HFF-Myc (cell line): ENCODE data around the gene MAP4K3.

Experiments used
- DNase-seq: peaks from one replicate; pipeline ENCODE4 v3.0.0-alpha.2; 2011; ENCODE audit warnings: low read depth; ENCODE audit errors: extremely low read depth
- H3K4me3 ChIP-seq: replicated peaks from 2 replicates; pipeline ENCODE4 v1.5.1; 2011; ENCODE audit warnings: low read depth, mild to moderate bottlenecking, control low read depth, low read length
- CTCF ChIP-seq: IDR thresholded peaks from 2 replicates; pipeline ENCODE4 v1.5.1; 2012; ENCODE audit warnings: mild to moderate bottlenecking, low read depth, low read length, control low read depth; ENCODE audit errors: missing control alignments

The MAP4K3 gene

DNA sequence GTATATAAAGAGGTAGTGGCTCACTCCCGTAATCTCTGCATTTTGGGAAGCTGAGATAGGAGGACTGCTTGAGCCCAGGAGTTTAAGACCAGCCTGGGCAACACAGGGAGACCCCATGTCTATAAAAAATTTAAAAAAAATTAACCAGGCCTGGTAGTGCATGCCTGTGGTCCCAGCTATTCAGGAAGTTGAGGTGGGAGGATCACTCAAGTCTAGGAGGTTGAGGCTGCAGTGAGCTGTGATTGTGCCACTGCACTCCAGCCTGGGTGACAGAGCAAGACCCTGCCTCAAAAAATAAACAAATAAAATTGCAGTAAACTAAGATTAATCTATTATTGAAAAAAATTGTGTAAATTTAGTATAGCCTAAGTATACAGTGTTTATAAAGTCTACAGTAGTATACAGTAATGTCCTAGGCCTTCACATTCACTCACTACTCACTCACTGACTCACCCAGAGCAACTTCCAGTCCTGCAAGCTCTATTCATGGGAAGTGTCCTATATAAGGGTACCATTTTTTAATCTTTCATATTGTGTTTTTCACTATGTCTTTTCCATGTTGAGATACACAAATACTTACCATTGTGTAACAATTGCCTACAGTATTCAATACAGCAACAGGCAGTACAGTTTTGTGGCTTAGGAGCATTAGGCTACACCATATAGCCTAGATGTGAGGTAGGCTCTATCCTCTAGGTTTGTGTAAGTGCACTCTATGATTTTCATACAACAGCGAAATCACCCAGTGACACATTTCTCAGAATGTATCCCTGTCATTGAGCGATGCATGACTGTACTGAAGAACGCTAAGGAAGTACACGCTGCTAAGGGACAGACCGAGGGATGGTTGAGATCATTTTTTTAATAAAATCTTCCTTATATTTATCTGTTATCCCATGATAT is 10.4 kb upstream of the MAP4K3 start:
- DNase-seq = no peak

GRCh38 chr2:39445934-39446333 is 8.8 kb upstream of the MAP4K3 start:
- TF ChIP-seq CTCF = no peak
- DNase-seq = no peak
- no peak overlapping the region for H3K4me3 ChIP-seq

More for the DNA sequence above, 10.4 kb upstream of the MAP4K3 start:
- H3K4me3 ChIP-seq = no peak overlapping the region
- TF ChIP-seq CTCF = no peak

GRCh38 chr2:39443009-39443408 is 5.9 kb upstream of the MAP4K3 start:
- no peak for TF ChIP-seq CTCF
- DNase-seq = no peak
- no peak overlapping the region for H3K4me3 ChIP-seq

DNA sequence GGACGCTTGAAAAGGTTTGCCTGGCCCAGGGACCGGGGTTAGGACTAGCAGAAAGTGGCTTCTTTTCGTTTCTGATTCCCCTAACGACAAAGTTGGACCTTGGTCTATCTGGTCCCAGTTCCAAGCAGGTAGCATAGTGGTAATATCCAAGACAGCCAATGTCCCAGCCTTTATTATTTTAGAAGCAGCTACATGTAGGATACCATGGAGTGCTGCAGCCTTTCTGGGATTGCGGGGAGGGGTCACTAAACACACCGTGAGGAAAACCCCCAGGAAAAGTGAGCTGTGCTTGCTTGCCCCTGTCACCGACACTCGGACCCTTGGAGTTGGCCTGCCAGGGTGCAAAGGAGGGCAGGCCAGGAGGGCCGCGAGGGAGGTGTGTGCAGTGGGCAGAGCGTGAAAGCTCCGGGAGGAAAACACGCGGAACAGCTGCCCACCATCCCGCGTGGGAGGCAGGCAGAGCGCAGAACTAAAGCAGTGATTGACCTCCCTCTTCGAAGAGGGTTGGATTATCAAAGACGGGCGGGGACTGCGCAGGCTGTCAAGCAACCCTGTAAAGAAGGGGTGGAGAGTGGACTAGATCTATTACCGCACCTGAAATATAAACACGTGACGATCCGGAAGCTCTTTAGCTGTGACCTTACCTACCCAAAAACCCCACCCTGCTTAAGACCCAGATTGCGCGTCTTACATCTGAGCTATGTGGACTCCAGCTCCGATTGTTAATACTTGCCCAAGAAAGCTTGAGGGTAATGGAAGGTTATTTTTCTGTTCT is 624 bp upstream of the MAP4K3 start:
- H3K4me3 ChIP-seq = peak overlapping the region; percentile 90
- DNase-seq = no peak
- TF ChIP-seq CTCF = no peak

DNA sequence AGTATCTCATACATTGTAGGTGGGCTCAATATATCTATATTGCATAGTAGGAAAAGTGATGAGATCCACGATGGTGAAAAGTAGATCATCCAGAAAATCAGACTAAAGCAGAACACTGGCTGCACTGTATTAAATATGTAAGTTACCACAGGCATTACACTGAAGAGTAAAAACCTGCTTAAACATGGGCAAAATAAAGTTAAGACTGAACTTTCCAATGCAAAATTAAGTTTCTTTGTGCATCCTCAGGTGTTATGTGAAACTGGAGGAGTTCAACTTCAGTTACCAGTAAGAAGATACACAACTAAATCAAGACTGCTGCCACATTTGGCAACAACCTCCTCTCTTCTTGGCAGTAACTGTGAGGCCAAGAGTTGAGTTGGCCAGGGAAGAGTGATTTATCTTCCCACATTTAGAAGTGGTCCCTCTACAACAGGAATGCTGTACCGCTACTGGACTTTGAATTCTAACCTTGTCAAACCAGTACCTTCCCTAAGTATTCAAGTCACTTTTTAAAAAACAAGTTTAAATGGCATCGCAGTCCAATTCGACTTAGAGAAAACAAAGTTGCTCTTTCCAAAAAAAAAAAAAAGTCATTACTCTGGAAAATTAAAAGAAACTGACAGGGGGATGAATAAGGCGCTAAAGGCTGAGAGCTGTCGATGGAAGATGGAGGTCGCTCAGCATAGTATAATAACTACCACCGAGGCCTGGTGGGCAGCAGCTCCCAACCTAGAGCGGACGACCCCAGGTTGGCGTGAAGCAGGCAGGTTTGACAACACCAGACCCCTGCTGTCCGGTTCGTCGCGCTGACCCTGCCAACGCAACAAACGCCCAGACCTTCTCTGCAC is 1.1 kb downstream of the MAP4K3 start:
- H3K4me3 ChIP-seq = peak overlapping the region; percentile 90
- DNase-seq = no peak
- TF ChIP-seq CTCF = no peak

DNA sequence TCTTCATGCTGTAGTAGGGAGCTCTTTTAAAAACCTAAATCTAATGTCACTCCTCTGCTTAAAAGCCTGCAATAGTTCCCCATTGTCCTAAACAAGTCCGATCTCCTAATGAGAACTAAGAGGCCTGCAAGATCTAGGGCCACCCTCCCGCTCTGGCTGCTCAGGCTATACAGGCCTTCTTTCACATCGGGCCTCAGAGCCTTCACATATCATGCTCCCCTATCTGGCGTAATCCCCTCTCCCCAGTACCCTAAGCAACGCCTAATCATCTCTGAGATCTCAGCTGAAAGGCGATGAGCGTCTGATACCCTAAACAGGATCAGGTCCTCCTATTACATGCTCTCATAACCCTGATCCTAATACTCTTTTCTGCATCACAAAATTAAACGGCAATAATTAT is 1.9 kb downstream of the MAP4K3 start:
- no peak for TF ChIP-seq CTCF
- H3K4me3 ChIP-seq = peak overlapping the region; percentile 90
- no peak for DNase-seq
